ENCODE data around the gene DKK1.

DKK1 gene, protein sequence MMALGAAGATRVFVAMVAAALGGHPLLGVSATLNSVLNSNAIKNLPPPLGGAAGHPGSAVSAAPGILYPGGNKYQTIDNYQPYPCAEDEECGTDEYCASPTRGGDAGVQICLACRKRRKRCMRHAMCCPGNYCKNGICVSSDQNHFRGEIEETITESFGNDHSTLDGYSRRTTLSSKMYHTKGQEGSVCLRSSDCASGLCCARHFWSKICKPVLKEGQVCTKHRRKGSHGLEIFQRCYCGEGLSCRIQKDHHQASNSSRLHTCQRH

GRCh38 chr10:52313933-52314821, at the start of gene DKK1:
DKK1 (plus strand) TSS chr10:52314281; CDS start chr10:52314435, 154 bp downstream.
- no peak for DNase-seq

GRCh38 chr10:52265131-52265926, 48.8 kb upstream of the DKK1 start:
- no peak for DNase-seq

- no peak for DNase-seq
Observed at GRCh38 chr10:52266858-52267257, 47.2 kb upstream of the DKK1 start.

DNA sequence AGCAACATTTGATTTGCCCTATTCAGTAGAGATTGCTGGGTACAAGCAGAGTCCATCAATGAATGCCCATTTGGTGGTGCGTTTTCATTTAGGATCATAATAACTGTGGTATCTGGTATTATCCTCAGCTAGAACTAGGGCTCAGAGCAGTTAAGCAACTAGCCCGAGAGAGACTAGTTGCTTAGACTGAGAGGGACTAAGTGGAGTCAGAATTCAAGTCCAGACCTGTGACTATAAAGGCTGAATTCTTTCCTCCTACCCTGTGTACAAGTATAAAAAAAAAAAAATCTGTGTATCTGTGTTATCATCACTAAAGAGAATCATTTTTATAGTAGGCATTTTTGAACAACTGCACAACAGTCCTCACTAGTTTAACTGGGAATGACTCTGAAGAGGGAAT, 45.3 kb upstream of the DKK1 start:
- DNase-seq: no peak

- DNase-seq: no peak
Observed at GRCh38 chr10:52269233-52269632, 44.8 kb upstream of the DKK1 start.

- no peak for DNase-seq
Observed at GRCh38 chr10:52276163-52276562, 37.9 kb upstream of the DKK1 start.

GRCh38 chr10:52276986-52277385, 37.1 kb upstream of the DKK1 start:
- no peak for DNase-seq

GRCh38 chr10:52279546-52279945, 34.5 kb upstream of the DKK1 start:
- no peak for DNase-seq

DNA sequence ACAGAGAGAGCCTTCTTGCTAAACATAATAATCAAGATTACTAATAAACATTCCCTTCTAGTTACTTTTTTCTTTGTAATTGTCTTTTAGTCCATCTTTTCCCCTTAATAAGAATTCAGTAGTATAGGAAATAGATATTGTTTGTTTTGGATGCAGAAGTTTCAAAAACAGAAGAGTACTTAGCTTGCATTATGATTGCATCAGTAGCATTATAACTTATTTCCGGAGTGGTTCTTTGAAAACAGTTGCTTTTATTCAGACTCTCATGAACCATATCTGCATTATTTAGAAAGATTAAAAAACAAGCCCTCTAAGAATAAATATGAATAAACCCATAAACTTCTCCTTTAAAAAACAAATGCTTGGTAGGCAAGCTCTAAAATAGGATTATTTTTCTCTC, 34.0 kb upstream of the DKK1 start:
- DNase-seq: no peak

- no peak for DNase-seq
Observed at GRCh38 chr10:52283174-52283573, 30.9 kb upstream of the DKK1 start.

GRCh38 chr10:52284416-52285013, 29.6 kb upstream of the DKK1 start:
- no peak for DNase-seq

- no peak for DNase-seq
Observed at GRCh38 chr10:52287866-52288265, 26.2 kb upstream of the DKK1 start.

GRCh38 chr10:52297747-52298146, 16.3 kb upstream of the DKK1 start:
- DNase-seq: no peak

DNA sequence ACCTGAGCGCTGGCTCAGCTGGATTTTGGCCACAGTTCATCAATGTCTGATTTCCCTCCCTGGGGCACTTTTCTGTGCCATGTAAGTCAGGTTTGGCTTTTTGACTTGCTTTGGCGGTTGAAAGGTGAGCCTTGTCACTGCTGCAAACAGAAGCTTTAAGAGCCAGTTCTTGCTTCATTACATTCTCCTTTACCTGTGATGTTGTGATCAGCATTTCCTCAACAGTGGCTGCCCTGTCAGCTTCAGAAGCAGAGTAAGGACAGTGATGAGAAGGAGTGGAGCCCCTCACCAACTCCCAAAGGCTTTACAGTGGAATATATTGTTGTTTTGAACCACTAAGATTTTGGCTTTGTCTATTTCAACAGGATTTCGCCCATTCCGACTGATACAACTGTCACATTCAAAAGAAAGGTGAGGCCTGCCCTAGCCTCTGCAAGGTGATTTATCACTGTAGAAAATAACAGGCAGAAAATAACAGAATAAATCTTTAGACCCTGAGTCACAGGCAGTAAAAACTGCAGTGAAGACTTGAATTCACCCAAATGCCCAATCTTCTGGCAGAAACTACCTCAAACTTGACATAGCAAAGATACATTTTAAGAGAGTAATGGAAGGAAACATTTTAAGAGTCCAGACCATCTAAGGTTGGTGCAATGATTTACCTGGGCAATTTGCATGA, 13.3 kb upstream of the DKK1 start:
- DNase-seq: no peak

GRCh38 chr10:52308251-52309031, 5.6 kb upstream of the DKK1 start:
- no peak for DNase-seq

GRCh38 chr10:52312942-52313255, 1.2 kb upstream of the DKK1 start:
- DNase-seq: no peak

GRCh38 chr10:52313256-52313932, 687 bp upstream of the DKK1 start:
- no peak for DNase-seq

DNA sequence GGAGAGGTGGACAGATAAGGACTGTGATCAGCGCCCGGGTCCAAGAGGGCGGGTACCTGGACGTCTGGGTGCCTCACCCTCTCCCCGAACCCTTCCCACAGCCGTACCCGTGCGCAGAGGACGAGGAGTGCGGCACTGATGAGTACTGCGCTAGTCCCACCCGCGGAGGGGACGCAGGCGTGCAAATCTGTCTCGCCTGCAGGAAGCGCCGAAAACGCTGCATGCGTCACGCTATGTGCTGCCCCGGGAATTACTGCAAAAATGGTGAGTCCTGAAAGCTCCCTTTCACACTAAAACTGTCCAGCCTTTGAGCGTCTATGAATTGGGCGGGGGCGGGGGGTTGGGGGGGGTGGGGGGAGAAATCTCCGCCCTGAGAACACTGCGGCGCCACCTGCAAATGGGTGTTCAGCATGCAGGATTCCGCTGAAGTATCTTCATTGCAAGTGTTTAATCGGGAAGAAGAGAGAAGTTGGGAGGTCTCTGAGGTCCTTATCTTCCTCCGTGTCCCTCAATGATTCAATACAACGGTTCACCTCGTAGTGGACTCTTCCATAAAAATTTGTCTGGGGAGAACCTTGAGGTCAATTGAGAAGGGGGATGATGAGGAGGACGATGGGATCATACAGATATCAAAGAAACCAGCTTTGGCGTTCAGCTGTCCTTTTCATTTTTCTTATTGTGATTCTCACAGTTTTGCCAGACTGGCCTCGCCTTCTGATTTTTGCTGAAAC, 906 bp downstream of the DKK1 start:
- no peak for DNase-seq

DNA sequence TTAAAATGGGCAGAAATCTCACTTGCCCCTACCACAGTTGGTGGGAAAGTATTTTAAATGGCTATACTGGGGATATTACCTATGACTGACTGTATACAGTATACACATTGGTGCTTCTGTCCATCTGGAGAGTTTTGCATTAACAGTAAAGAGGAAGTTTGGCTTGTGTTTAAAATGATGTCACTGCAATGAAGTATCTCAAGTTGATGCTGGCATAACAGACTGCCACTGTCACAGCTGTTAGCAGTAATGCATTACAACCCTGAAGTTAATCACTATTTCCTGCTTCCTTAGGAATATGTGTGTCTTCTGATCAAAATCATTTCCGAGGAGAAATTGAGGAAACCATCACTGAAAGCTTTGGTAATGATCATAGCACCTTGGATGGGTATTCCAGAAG, 1.9 kb downstream of the DKK1 start:
- no peak for DNase-seq

GRCh38 chr10:52316500-52316899, 2.4 kb downstream of the DKK1 start:
- no peak for DNase-seq

All from activated CD8-positive, alpha-beta memory T cell treated with anti-CD3 and anti-CD28 coated beads, Interleukin-2, amount 50 U/mL, for 4 hours (primary cell).